H1 (cell line): ENCODE measurements around the gene SERPINE3. TPM values are rescaled to one million over a fixed set of nuclear protein-coding genes. Genes with fewer than 3 reads are reported as not detected.

ENCODE experiments used
- CTCF ChIA-PET: fragments of 300-600 bp; sonication (Branson Sonifier 250); formaldehyde crosslinking; loops from one replicate; lab custom pipeline; 2021; ENCODE audit not compliant: partially characterized antibody; lab: Charles Lee
- POLR2A ChIA-PET: fragments of 300-600 bp; sonication (Branson Sonifier 250); formaldehyde crosslinking; loops from one replicate; lab custom pipeline; 2021; ENCODE audit warnings: inconsistent platforms; ENCODE audit not compliant: partially characterized antibody; lab: Charles Lee
- DNase-seq, 2 experiments: peaks; one replicate each; pipeline versions ENCODE4 v3.0.0 to v3.0.0-alpha.2; 2010 to 2022; ENCODE audit warnings: low spot score in 2 of 2, low read depth in 1 of 2, mixed read lengths in 1 of 2
- FAIRE-seq: peaks from 2 replicates; lab custom pipeline; 2011; peaks lifted over from hg19 to GRCh38; lab: Jason Lieb, UNC
- H2AFZ ChIP-seq: 2 replicates; pipeline ENCODE4 v1.8.1; 2012; ENCODE audit warnings: low read length, inconsistent platforms
- H2AK5ac ChIP-seq: 2 replicates; pipeline ENCODE4 v1.6.1; 2013; ENCODE audit warnings: low read depth, low read length
- H2BK120ac ChIP-seq: replicated peaks from 2 replicates; pipeline ENCODE3; 2013; ENCODE audit warnings: low read depth, low read length, inconsistent platforms
- H2BK12ac ChIP-seq: 2 replicates; pipeline ENCODE4 v1.6.1; 2013; ENCODE audit warnings: low read depth, low read length
- H2BK15ac ChIP-seq: 2 replicates; pipeline ENCODE4 v1.6.1; 2013; ENCODE audit warnings: low read length
- H2BK20ac ChIP-seq: 2 replicates; pipeline ENCODE4 v1.6.1; 2013; ENCODE audit warnings: low read length
- H2BK5ac ChIP-seq: 2 replicates; pipeline ENCODE4 v1.6.1; 2013; ENCODE audit warnings: low read depth, low read length
- H3K14ac ChIP-seq: 2 replicates; pipeline ENCODE4 v1.6.1; 2013; ENCODE audit warnings: inconsistent platforms; ENCODE audit not compliant: insufficient read length
- H3K18ac ChIP-seq: 2 replicates; pipeline ENCODE4 v1.6.1; 2013; ENCODE audit warnings: low read length; ENCODE audit errors: extremely low read depth
- H3K23ac ChIP-seq: 2 replicates; pipeline ENCODE4 v1.6.1; 2013; ENCODE audit warnings: inconsistent platforms; ENCODE audit not compliant: insufficient read length
- H3K23me2 ChIP-seq: 2 replicates; pipeline ENCODE4 v1.6.1; 2013; ENCODE audit warnings: low read depth, low read length
- H3K27ac ChIP-seq: 2 replicates; pipeline ENCODE4 v1.6.1; 2011; ENCODE audit warnings: low read depth, low read length, inconsistent platforms
- H3K27me3 ChIP-seq, 4 experiments: replicated peaks in 1 of 4; 1 replicate in 1 of 4; 2 replicates in 3 of 4; pipeline versions ENCODE4 v1.6.1 to v1.8.1; 2011 to 2013; ENCODE audit warnings: low read length in 3 of 4, mild to moderate bottlenecking in 3 of 4, inconsistent platforms in 2 of 4, mixed read lengths in 2 of 4, moderate library complexity in 1 of 4; ENCODE audit not compliant: control insufficient read depth in 3 of 4, insufficient read depth in 3 of 4; ENCODE audit errors: extremely low read depth in 1 of 4
- H3K36me3 ChIP-seq, 4 experiments: 2 replicates each; pipeline versions ENCODE4 v1.6.1 to v1.8.1; 2011 to 2013; ENCODE audit warnings: mild to moderate bottlenecking in 4 of 4, low read length in 3 of 4, moderate library complexity in 2 of 4, control low read depth in 1 of 4, inconsistent platforms in 1 of 4; ENCODE audit not compliant: insufficient read depth in 4 of 4, control insufficient read depth in 2 of 4
- H3K4ac ChIP-seq: replicated peaks from 2 replicates; pipeline ENCODE3; 2013; ENCODE audit warnings: low read length, low read depth, mixed read lengths, inconsistent platforms; ENCODE audit not compliant: insufficient read length
- H3K4me1 ChIP-seq, 4 experiments: replicated peaks in 1 of 4; 1 replicate in 1 of 4; 2 replicates in 3 of 4; pipeline versions ENCODE4 v1.6.1 to v1.8.1; 2011 to 2013; ENCODE audit warnings: low read length in 3 of 4, inconsistent platforms in 2 of 4, mixed read lengths in 1 of 4; ENCODE audit not compliant: insufficient read depth in 4 of 4, control insufficient read depth in 3 of 4
- H3K4me2 ChIP-seq, 2 experiments: 2 replicates each; pipeline versions ENCODE4 v1.6.1 to v1.8.1; 2011 to 2013; ENCODE audit warnings: low read depth in 2 of 2, low read length in 2 of 2, control low read depth in 1 of 2, inconsistent platforms in 1 of 2, mild to moderate bottlenecking in 1 of 2; ENCODE audit not compliant: insufficient read depth in 1 of 2
- H3K4me3 ChIP-seq, 4 experiments: fragments of 200-600, 300-600 bp in 1 of 4; sonication (generic), shearing (Covaris generic), sonication (Bioruptor Twin) in 1 of 4; 2 replicates each; pipeline versions ENCODE4 v1.5.1 to v1.8.1; 2011 to 2016; ENCODE audit warnings: low read length in 4 of 4, low read depth in 3 of 4, control low read depth in 2 of 4, inconsistent platforms in 2 of 4, mild to moderate bottlenecking in 2 of 4, mixed read lengths in 1 of 4, moderate library complexity in 1 of 4; ENCODE audit not compliant: insufficient read depth in 2 of 4; ENCODE audit errors: extremely low read depth in 1 of 4
- H3K56ac ChIP-seq: replicated peaks from 2 replicates; pipeline ENCODE3; 2013; ENCODE audit warnings: low read depth, mild to moderate bottlenecking, mixed read lengths, low read length, inconsistent platforms; ENCODE audit not compliant: insufficient read length
- H3K79me1 ChIP-seq: 2 replicates; pipeline ENCODE4 v1.6.1; 2013; ENCODE audit warnings: low read depth, low read length, control low read depth
- H3K79me2 ChIP-seq, 2 experiments: 2 replicates each; pipeline versions ENCODE4 v1.6.1 to v1.8.1; 2012 to 2013; ENCODE audit warnings: low read length in 2 of 2, mild to moderate bottlenecking in 2 of 2, inconsistent platforms in 1 of 2; ENCODE audit not compliant: insufficient read depth in 2 of 2, control insufficient read depth in 1 of 2
- H3K9ac ChIP-seq, 4 experiments: replicated peaks in 1 of 4; 1 replicate in 1 of 4; 2 replicates in 3 of 4; pipeline versions ENCODE4 v1.6.1 to v1.8.1; 2011 to 2013; ENCODE audit warnings: low read depth in 3 of 4, low read length in 3 of 4, control low read depth in 2 of 4, mild to moderate bottlenecking in 2 of 4, moderate library complexity in 2 of 4, inconsistent platforms in 1 of 4; ENCODE audit errors: extremely low read depth in 1 of 4
- H3K9me3 ChIP-seq, 2 experiments: 2 replicates each; pipeline versions ENCODE4 v1.6.1 to v1.8.1; 2012 to 2013; ENCODE audit warnings: mild to moderate bottlenecking in 2 of 2, moderate library complexity in 2 of 2, control low read depth in 1 of 2, inconsistent platforms in 1 of 2, low read depth in 1 of 2, low read length in 1 of 2, mixed read lengths in 1 of 2; ENCODE audit not compliant: insufficient read depth in 2 of 2
- H4K20me1 ChIP-seq, 2 experiments: replicated peaks in 1 of 2; 2 replicates each; pipeline versions ENCODE3 to v1.8.1; 2011 to 2013; ENCODE audit warnings: inconsistent platforms in 2 of 2, low read length in 2 of 2, mild to moderate bottlenecking in 1 of 2; ENCODE audit not compliant: insufficient read depth in 2 of 2, control insufficient read depth in 1 of 2
- H4K5ac ChIP-seq: 2 replicates; pipeline ENCODE4 v1.6.1; 2013; ENCODE audit warnings: low read length, low read depth, mixed read lengths, inconsistent platforms; ENCODE audit not compliant: insufficient read length
- H4K8ac ChIP-seq: 2 replicates; pipeline ENCODE4 v1.8.0; 2013; ENCODE audit warnings: mild to moderate bottlenecking, moderate library complexity, low read length, inconsistent platforms; ENCODE audit not compliant: insufficient read depth; ENCODE audit errors: extremely low read depth
- H4K91ac ChIP-seq: replicated peaks from 2 replicates; pipeline ENCODE3; 2013; ENCODE audit warnings: low read length, mixed read lengths, inconsistent platforms; ENCODE audit not compliant: insufficient read length
- CTCF ChIP-seq, 3 experiments: IDR thresholded peaks; 1 replicate in 2 of 3; 2 replicates in 1 of 3; pipeline versions ENCODE4 v1.5.1 to v1.6.1; 2011; ENCODE audit warnings: low read length in 3 of 3, mild to moderate bottlenecking in 3 of 3, inconsistent platforms in 2 of 3, low read depth in 1 of 3, moderate library complexity in 1 of 3; ENCODE audit not compliant: insufficient read depth in 1 of 3; ENCODE audit errors: control extremely low read depth in 1 of 3
- KDM1A ChIP-seq: fragments of 200-600, 300-600 bp; sonication (generic); IDR thresholded peaks from 2 replicates; pipeline ENCODE4 v1.7.1; 2016; ENCODE audit warnings: mild to moderate bottlenecking, low read length, borderline replicate concordance
- polyA plus RNA-seq, 7 experiments: library from polyadenylated mRNA; depleted of rRNA in 3 of 7; stranded (reverse) in 5 of 7; unstranded in 2 of 7; fragments of >200 nt in 5 of 7; fragments of 200-250 nt in 2 of 7; gene quantifications; 1 replicate in 5 of 7; 2 replicates in 1 of 7; 4 replicates in 1 of 7; pipeline versions ENCODE4 v1.2.1 to v1.2.3, GENCODE V29; 2011 to 2013; ENCODE audit warnings: missing spikeins in 2 of 7, mixed read lengths in 2 of 7
- total RNA-seq: library from RNA; stranded (reverse); fragmentation: NEBNext Ultra II Directional; extraction: Animal tissue kit (Norgen Biotek cat#: 25700); gene quantifications from 2 replicates; pipeline ENCODE4 v1.2.1, GENCODE V29; 2021

The SERPINE3 gene
- total and polyA plus RNA-seq, 2 of the 8 experiments (the other 6 are each of a cell fraction or from before 2014, with no cell fraction given), result 0.34 to 1.0 TPM

- Histone ChIP-seq H4K5ac (peak overlapping the region; percentile 98), H3K4ac (peak overlapping the region; percentile 98), H2BK20ac (peak overlapping the region; percentile 100; the same call in 1 of the 2 replicates), H3K9me3 (no peaks in the 10 kb centered on the region), H2AK5ac (0 out of 2 replicates have a peak overlapping the region, but pooled peaks have one; percentile 59), H2BK15ac (no peak overlapping the region), H3K79me1 (no peaks in the 10 kb centered on the region), H3K9ac (no peak overlapping the region), H3K79me2 (no peaks in the 10 kb centered on the region), H3K27me3 (no peaks in the 10 kb centered on the region), H3K4me2 (peak overlapping the region; percentile 8 to 58; a peak in 1 of 4 replicates), H3K14ac (no peak overlapping the region), H3K56ac (peak overlapping the region; percentile 77), H2BK5ac (peak overlapping the region; percentile 100; the same call in 1 of the 2 replicates), H4K8ac (no peak overlapping the region), H3K23ac (no peak overlapping the region), H3K18ac (peak overlapping the region; percentile 55), H3K36me3 (no peaks in the 10 kb centered on the region), H3K4me3 (peak overlapping the region in 1 of 4 experiments; percentile 23; a peak in 1 of 8 replicates), H2BK12ac (no peak overlapping the region), H2BK120ac (peak overlapping the region; percentile 100), H2AFZ (no peak overlapping the region), H3K4me1 (peaks cover 11 to 29% (median 29%) of the 10 kb centered on the region in 4 experiments), H3K27ac (peak overlapping the region; percentile 86; the same call in 1 of the 2 replicates), H3K23me2 (no peaks in the 10 kb centered on the region; the same call in 1 of the 2 replicates), H4K91ac (peak overlapping the region; percentile 100), H4K20me1 (no peaks in the 10 kb centered on the region)
- CTCF ChIA-PET, result interaction anchor here (0.7 to 4.2 kb wide), 7 partner anchors 9 to 179 kb away, joined by 3 to 35 read pairs (median 4); no protein-coding TSS in a partner anchor
- TF ChIP-seq CTCF (IDR thresholded peaks at IDR 0.05; ENCODE audit: control extremely low read depth in 1 of 3, insufficient read depth in 1 of 3, low read depth in 1 of 3, low read length in 3 of 3) (no peak), KDM1A (peak; percentile 92)
- FAIRE-seq, result no peak
- POLR2A ChIA-PET, result interaction anchor here (0.6 to 2.5 kb wide), 7 partner anchors 8 to 492 kb away, joined by 3 to 19 read pairs (median 5); no protein-coding TSS in a partner anchor
- no peak for DNase-seq
Observed at GRCh38 chr13:51303882-51304281, 35.6 kb upstream of the SERPINE3 start.
